ENCODE data around the gene KRT80. TPM values are rescaled to one million over a fixed set of nuclear protein-coding genes. Genes with fewer than 3 reads are reported as not detected.

Gene KRT80
- total and polyA plus RNA-seq, 2 experiments from 2014 or later = not detected

- H3K27ac Mint-ChIP-seq = no peak overlapping the region
- H3K4me2 ChIP-seq = no peak overlapping the region
- peaks cover 4% of the 10 kb centered on the region; the same call in 1 of the 2 replicates for H3K4me1 ChIP-seq (ENCODE audit: insufficient read depth)
- H3K9me2 ChIP-seq (ENCODE audit: insufficient read depth) = no peaks in the 10 kb centered on the region
- no peaks in the 10 kb centered on the region for H3K36me3 ChIP-seq (ENCODE audit: insufficient read depth)
- no peaks in the 10 kb centered on the region for H3F3A ChIP-seq (replicated peaks; ENCODE audit: low read depth)
- no peak for ATAC-seq
- no peak overlapping the region for H3K4me3 Mint-ChIP-seq
- H3K36me3 Mint-ChIP-seq (ENCODE audit: low read depth) = no peaks in the 10 kb centered on the region
- DNase-seq (ENCODE audit: low spot score) = no peak
- no peak overlapping the region for H3K4me3 ChIP-seq
- H4K20me1 ChIP-seq (replicated peaks; ENCODE audit: insufficient read depth) = no peaks in the 10 kb centered on the region
- H3K27me3 ChIP-seq (ENCODE audit: insufficient read depth) = no peaks in the 10 kb centered on the region
- H3K4me1 Mint-ChIP-seq = peaks cover 39% of the 10 kb centered on the region
- H3K27me3 Mint-ChIP-seq (ENCODE audit: insufficient read depth, low read depth, poor library complexity) = peaks cover 6% of the 10 kb centered on the region
- H3K79me2 ChIP-seq (replicated peaks; ENCODE audit: insufficient read depth) = no peaks in the 10 kb centered on the region
- no peak overlapping the region for H2AFZ ChIP-seq
- no peak overlapping the region for H3K27ac ChIP-seq (ENCODE audit: low read depth)
- H3K9me3 Mint-ChIP-seq = no peaks in the 10 kb centered on the region
- TF ChIP-seq ZNF331 (CRISPR knock-in tag; IDR thresholded peaks at IDR 0.05; ENCODE audit: low read depth) = no peak
- TF ChIP-seq JUNB (IDR thresholded peaks at IDR 0.05; ENCODE audit: unreplicated experiment) = no peak
These were observed 45.6 kb downstream of the KRT80 start for GRCh38 chr12:52146089-52146821.

DNA sequence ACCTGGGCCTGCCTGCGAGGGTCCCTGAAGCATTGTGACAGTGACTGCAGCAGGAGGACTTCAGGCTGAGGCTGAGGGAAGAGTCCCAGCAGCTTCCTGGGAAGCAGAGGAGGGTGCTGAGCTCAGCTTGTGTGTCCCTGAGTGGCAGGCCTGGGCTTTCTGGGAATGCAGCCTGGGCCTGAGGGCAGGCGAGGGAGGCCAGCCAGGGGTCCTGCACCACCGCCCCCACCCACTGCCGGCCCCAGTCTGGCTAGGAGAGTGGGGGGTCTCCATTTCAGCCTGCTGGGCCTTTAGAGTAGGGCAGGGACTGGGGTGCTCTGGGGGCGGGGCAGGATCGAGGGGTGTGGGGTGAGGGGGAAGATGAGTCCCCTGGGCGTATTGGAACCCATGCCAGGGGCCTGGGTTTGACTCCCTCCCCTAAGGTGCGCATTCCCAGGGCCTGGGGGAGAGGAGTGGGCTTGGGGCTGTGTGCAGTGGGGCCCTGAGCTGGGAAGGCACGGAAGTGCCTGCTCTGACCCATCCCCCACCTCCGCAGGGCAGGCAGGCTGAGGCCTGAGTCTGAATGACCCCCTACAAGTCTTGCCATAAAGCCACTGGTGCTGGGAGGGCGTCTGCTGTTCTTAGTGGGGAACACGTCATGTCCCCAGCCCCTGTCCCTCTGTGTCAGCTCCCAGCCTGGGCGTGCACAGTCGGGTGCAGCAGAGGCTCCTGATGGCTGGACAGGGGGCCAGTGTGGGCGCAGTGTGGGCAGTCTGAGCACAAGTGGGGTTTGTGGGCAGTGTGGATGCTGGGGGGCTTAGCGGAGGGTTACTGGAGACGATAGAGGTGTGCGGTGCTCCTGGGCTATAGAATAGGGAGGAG, 46.4 kb downstream of the KRT80 start:
- Mint-ChIP-seq H3K36me3 (ENCODE audit: low read depth) (no peaks in the 10 kb centered on the region), H3K4me1 (peaks cover 45% of the 10 kb centered on the region), H3K4me3 (no peak overlapping the region), H3K27ac (peak overlapping the region; percentile 53), H3K27me3 (ENCODE audit: insufficient read depth, low read depth, poor library complexity) (peaks cover 6% of the 10 kb centered on the region), H3K9me3 (no peaks in the 10 kb centered on the region)
- no peak for DNase-seq (ENCODE audit: low spot score)
- no peaks in the 10 kb centered on the region for H3K36me3 ChIP-seq (ENCODE audit: insufficient read depth)
- ATAC-seq = peak; percentile 12
- no peaks in the 10 kb centered on the region for H3K9me2 ChIP-seq (ENCODE audit: insufficient read depth)
- H2AFZ ChIP-seq = peak overlapping the region; percentile 69
- H3F3A ChIP-seq (replicated peaks; ENCODE audit: low read depth) = no peaks in the 10 kb centered on the region
- no peaks in the 10 kb centered on the region for H3K27me3 ChIP-seq (ENCODE audit: insufficient read depth)
- H3K4me1 ChIP-seq (ENCODE audit: insufficient read depth) = peaks cover 4% of the 10 kb centered on the region; the same call in 1 of the 2 replicates
- H3K4me2 ChIP-seq = no peak overlapping the region
- H4K20me1 ChIP-seq (replicated peaks; ENCODE audit: insufficient read depth) = no peaks in the 10 kb centered on the region
- H3K4me3 ChIP-seq = no peak overlapping the region
- H3K79me2 ChIP-seq (replicated peaks; ENCODE audit: insufficient read depth) = no peaks in the 10 kb centered on the region
- no peak overlapping the region for H3K27ac ChIP-seq (ENCODE audit: low read depth)
- no peak for TF ChIP-seq JUNB (IDR thresholded peaks at IDR 0.05; ENCODE audit: unreplicated experiment)
- TF ChIP-seq, protein P1, sequence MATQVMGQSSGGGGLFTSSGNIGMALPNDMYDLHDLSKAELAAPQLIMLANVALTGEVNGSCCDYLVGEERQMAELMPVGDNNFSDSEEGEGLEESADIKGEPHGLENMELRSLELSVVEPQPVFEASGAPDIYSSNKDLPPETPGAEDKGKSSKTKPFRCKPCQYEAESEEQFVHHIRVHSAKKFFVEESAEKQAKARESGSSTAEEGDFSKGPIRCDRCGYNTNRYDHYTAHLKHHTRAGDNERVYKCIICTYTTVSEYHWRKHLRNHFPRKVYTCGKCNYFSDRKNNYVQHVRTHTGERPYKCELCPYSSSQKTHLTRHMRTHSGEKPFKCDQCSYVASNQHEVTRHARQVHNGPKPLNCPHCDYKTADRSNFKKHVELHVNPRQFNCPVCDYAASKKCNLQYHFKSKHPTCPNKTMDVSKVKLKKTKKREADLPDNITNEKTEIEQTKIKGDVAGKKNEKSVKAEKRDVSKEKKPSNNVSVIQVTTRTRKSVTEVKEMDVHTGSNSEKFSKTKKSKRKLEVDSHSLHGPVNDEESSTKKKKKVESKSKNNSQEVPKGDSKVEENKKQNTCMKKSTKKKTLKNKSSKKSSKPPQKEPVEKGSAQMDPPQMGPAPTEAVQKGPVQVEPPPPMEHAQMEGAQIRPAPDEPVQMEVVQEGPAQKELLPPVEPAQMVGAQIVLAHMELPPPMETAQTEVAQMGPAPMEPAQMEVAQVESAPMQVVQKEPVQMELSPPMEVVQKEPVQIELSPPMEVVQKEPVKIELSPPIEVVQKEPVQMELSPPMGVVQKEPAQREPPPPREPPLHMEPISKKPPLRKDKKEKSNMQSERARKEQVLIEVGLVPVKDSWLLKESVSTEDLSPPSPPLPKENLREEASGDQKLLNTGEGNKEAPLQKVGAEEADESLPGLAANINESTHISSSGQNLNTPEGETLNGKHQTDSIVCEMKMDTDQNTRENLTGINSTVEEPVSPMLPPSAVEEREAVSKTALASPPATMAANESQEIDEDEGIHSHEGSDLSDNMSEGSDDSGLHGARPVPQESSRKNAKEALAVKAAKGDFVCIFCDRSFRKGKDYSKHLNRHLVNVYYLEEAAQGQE (IDR thresholded peaks at IDR 0.05; ENCODE audit: unreplicated experiment) = no peak
- TF ChIP-seq, protein P2, sequence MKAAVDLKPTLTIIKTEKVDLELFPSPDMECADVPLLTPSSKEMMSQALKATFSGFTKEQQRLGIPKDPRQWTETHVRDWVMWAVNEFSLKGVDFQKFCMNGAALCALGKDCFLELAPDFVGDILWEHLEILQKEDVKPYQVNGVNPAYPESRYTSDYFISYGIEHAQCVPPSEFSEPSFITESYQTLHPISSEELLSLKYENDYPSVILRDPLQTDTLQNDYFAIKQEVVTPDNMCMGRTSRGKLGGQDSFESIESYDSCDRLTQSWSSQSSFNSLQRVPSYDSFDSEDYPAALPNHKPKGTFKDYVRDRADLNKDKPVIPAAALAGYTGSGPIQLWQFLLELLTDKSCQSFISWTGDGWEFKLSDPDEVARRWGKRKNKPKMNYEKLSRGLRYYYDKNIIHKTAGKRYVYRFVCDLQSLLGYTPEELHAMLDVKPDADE (IDR thresholded peaks at IDR 0.05) = no peak
- TF ChIP-seq CREB1 (CRISPR knock-in tag; IDR thresholded peaks at IDR 0.05; ENCODE audit: low read depth) = no peak
- TF ChIP-seq, protein P3, sequence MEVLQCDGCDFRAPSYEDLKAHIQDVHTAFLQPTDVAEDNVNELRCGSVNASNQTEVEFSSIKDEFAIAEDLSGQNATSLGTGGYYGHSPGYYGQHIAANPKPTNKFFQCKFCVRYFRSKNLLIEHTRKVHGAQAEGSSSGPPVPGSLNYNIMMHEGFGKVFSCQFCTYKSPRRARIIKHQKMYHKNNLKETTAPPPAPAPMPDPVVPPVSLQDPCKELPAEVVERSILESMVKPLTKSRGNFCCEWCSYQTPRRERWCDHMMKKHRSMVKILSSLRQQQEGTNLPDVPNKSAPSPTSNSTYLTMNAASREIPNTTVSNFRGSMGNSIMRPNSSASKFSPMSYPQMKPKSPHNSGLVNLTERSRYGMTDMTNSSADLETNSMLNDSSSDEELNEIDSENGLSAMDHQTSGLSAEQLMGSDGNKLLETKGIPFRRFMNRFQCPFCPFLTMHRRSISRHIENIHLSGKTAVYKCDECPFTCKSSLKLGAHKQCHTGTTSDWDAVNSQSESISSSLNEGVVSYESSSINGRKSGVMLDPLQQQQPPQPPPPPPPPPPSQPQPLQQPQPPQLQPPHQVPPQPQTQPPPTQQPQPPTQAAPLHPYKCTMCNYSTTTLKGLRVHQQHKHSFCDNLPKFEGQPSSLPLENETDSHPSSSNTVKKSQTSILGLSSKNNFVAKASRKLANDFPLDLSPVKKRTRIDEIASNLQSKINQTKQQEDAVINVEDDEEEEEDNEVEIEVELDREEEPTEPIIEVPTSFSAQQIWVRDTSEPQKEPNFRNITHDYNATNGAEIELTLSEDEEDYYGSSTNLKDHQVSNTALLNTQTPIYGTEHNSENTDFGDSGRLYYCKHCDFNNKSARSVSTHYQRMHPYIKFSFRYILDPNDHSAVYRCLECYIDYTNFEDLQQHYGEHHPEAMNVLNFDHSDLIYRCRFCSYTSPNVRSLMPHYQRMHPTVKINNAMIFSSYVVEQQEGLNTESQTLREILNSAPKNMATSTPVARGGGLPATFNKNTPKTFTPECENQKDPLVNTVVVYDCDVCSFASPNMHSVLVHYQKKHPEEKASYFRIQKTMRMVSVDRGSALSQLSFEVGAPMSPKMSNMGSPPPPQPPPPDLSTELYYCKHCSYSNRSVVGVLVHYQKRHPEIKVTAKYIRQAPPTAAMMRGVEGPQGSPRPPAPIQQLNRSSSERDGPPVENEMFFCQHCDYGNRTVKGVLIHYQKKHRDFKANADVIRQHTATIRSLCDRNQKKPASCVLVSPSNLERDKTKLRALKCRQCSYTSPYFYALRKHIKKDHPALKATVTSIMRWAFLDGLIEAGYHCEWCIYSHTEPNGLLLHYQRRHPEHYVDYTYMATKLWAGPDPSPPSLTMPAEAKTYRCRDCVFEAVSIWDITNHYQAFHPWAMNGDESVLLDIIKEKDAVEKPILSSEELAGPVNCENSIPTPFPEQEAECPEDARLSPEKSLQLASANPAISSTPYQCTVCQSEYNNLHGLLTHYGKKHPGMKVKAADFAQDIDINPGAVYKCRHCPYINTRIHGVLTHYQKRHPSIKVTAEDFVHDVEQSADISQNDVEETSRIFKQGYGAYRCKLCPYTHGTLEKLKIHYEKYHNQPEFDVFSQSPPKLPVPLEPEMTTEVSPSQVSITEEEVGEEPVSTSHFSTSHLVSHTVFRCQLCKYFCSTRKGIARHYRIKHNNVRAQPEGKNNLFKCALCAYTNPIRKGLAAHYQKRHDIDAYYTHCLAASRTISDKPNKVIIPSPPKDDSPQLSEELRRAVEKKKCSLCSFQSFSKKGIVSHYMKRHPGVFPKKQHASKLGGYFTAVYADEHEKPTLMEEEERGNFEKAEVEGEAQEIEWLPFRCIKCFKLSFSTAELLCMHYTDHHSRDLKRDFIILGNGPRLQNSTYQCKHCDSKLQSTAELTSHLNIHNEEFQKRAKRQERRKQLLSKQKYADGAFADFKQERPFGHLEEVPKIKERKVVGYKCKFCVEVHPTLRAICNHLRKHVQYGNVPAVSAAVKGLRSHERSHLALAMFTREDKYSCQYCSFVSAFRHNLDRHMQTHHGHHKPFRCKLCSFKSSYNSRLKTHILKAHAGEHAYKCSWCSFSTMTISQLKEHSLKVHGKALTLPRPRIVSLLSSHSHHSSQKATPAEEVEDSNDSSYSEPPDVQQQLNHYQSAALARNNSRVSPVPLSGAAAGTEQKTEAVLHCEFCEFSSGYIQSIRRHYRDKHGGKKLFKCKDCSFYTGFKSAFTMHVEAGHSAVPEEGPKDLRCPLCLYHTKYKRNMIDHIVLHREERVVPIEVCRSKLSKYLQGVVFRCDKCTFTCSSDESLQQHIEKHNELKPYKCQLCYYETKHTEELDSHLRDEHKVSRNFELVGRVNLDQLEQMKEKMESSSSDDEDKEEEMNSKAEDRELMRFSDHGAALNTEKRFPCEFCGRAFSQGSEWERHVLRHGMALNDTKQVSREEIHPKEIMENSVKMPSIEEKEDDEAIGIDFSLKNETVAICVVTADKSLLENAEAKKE (CRISPR knock-in tag; IDR thresholded peaks at IDR 0.05) = no peak

All from GM23338 (cell line).